Trophoblast cell (in vitro differentiated cells and primary cell): ENCODE data around the gene DNPH1.
A peak's percentile ranks its signal among the peaks of the same experiment; 100 is the strongest.

Experiments used
- DNase-seq, 2 donors: peaks; one replicate each; pipeline ENCODE4 v3.0.0-alpha.2; 2016
- H2AFZ ChIP-seq: 2 replicates; pipeline ENCODE4 v1.6.1; 2013; ENCODE audit warnings: low read length, moderate library complexity, mild to moderate bottlenecking; ENCODE audit not compliant: insufficient read depth, poor library complexity
- H2AK5ac ChIP-seq: 2 replicates; pipeline ENCODE4 v1.6.1; 2013; ENCODE audit warnings: mild to moderate bottlenecking, low read length
- H2BK120ac ChIP-seq: 2 replicates; pipeline ENCODE4 v1.6.1; 2013; ENCODE audit warnings: low read length, mild to moderate bottlenecking, moderate library complexity; ENCODE audit not compliant: insufficient read depth, poor library complexity
- H2BK12ac ChIP-seq: 2 replicates; pipeline ENCODE4 v1.6.1; 2013; ENCODE audit warnings: mild to moderate bottlenecking, low read length, moderate library complexity
- H2BK5ac ChIP-seq: 2 replicates; pipeline ENCODE4 v1.6.1; 2013; ENCODE audit warnings: low read length, low read depth, moderate library complexity, mild to moderate bottlenecking; ENCODE audit not compliant: poor library complexity
- H3K14ac ChIP-seq: 2 replicates; pipeline ENCODE4 v1.6.1; 2013; ENCODE audit warnings: mild to moderate bottlenecking, low read length
- H3K18ac ChIP-seq: 2 replicates; pipeline ENCODE4 v1.6.1; 2013; ENCODE audit warnings: mild to moderate bottlenecking, low read length
- H3K23ac ChIP-seq: 2 replicates; pipeline ENCODE4 v1.6.1; 2013; ENCODE audit warnings: low read length
- H3K27ac ChIP-seq: 2 replicates; pipeline ENCODE4 v1.5.1; 2013; ENCODE audit warnings: low read depth, mild to moderate bottlenecking, inconsistent platforms, low read length, moderate library complexity
- H3K27me3 ChIP-seq: 2 replicates; pipeline ENCODE4 v1.6.1; 2013; ENCODE audit warnings: inconsistent platforms, mild to moderate bottlenecking, low read length, moderate library complexity; ENCODE audit not compliant: insufficient read depth
- H3K36me3 ChIP-seq, 2 experiments: 1 replicate in 1 of 2; 2 replicates in 1 of 2; pipeline ENCODE4 v1.6.1; 2013; ENCODE audit warnings: low read length in 2 of 2, mild to moderate bottlenecking in 2 of 2, moderate library complexity in 1 of 2; ENCODE audit not compliant: insufficient read depth in 2 of 2, control insufficient read depth in 1 of 2
- H3K4ac ChIP-seq: 2 replicates; pipeline ENCODE4 v1.6.1; 2013; ENCODE audit warnings: low read depth, mild to moderate bottlenecking, low read length, moderate library complexity
- H3K4me1 ChIP-seq, 2 experiments: 1 replicate in 1 of 2; 2 replicates in 1 of 2; pipeline ENCODE4 v1.6.1; 2013; ENCODE audit warnings: low read length in 2 of 2, mild to moderate bottlenecking in 2 of 2, moderate library complexity in 1 of 2; ENCODE audit not compliant: insufficient read depth in 2 of 2, control insufficient read depth in 1 of 2
- H3K4me2 ChIP-seq: 2 replicates; pipeline ENCODE4 v1.6.1; 2013; ENCODE audit warnings: inconsistent platforms, mild to moderate bottlenecking, low read length, moderate library complexity
- H3K4me3 ChIP-seq: 2 replicates; pipeline ENCODE4 v1.5.1; 2013; ENCODE audit warnings: mild to moderate bottlenecking, low read depth, low read length, inconsistent platforms
- H3K79me1 ChIP-seq: one replicate; pipeline ENCODE4 v1.6.1; 2013; ENCODE audit warnings: low read length
- H3K79me2 ChIP-seq: 2 replicates; pipeline ENCODE4 v1.6.1; 2013; ENCODE audit warnings: low read length, mild to moderate bottlenecking; ENCODE audit not compliant: control insufficient read depth, insufficient read depth, poor library complexity
- H3K9ac ChIP-seq: 2 replicates; pipeline ENCODE4 v1.6.1; 2013; ENCODE audit warnings: mild to moderate bottlenecking, low read length
- H3K9me3 ChIP-seq: 2 replicates; pipeline ENCODE4 v1.6.1; 2013; ENCODE audit warnings: low read depth, mild to moderate bottlenecking, control low read depth, inconsistent platforms, low read length; ENCODE audit not compliant: insufficient read depth
- H4K12ac ChIP-seq: 2 replicates; pipeline ENCODE4 v1.6.1; 2013; ENCODE audit warnings: low read depth, mild to moderate bottlenecking, low read length, moderate library complexity
- H4K8ac ChIP-seq: 2 replicates; pipeline ENCODE4 v1.6.1; 2013; ENCODE audit warnings: low read depth, mild to moderate bottlenecking, low read length, moderate library complexity
- H4K91ac ChIP-seq: one replicate; pipeline ENCODE4 v1.6.1; 2013; ENCODE audit warnings: low read depth, mild to moderate bottlenecking, low read length, moderate library complexity
- WGBS: extraction: QIAGEN DNeasy Blood & Tissue Kit; methylation state at CpG from one replicate; pipeline ENCODE4 v1.1.7; 2013; ENCODE audit warnings: missing lambda C conversion rate; ENCODE audit not compliant: insufficient read length, insufficient coverage; ENCODE audit errors: extremely low coverage; 5-methylcytosine and 5-hydroxymethylcytosine counted together

Gene DNPH1

GRCh38 chr6:43273707-43274106 lies 44.4 kb upstream of the DNPH1 start:
- no peak overlapping the region for H2AFZ ChIP-seq
- H2BK120ac ChIP-seq = no peak overlapping the region
- no peaks in the 10 kb centered on the region for H3K79me1 ChIP-seq
- no peak overlapping the region for H3K4me3 ChIP-seq
- H3K36me3 ChIP-seq = no peaks in the 10 kb centered on the region
- no CpG with 5 or more reads among the region's 2 CpGs for WGBS
- no peak overlapping the region for H2BK5ac ChIP-seq
- H4K8ac ChIP-seq = no peak overlapping the region
- no peak overlapping the region for H2AK5ac ChIP-seq
- H3K9ac ChIP-seq = no peak overlapping the region
- no peak overlapping the region for H3K23ac ChIP-seq
- H3K27me3 ChIP-seq = peaks cover 41% of the 10 kb centered on the region
- H3K9me3 ChIP-seq = peaks cover 16% of the 10 kb centered on the region
- H4K91ac ChIP-seq = no peak overlapping the region
- no peak for DNase-seq
- no peak overlapping the region for H4K12ac ChIP-seq
- no peak overlapping the region for H3K4me2 ChIP-seq
- H3K4me1 ChIP-seq = peaks cover 4 to 8% of the 10 kb centered on the region in 2 experiments
- no peaks in the 10 kb centered on the region for H3K79me2 ChIP-seq
- H3K4ac ChIP-seq = no peak overlapping the region
- H3K27ac ChIP-seq = no peak overlapping the region
- no peak overlapping the region for H2BK12ac ChIP-seq
- H3K18ac ChIP-seq = no peak overlapping the region
- no peak overlapping the region for H3K14ac ChIP-seq

- H3K4ac ChIP-seq = no peak overlapping the region
- H3K79me1 ChIP-seq = no peaks in the 10 kb centered on the region
- no peak overlapping the region for H3K14ac ChIP-seq
- H3K9me3 ChIP-seq = peaks cover 10% of the 10 kb centered on the region
- H2BK120ac ChIP-seq = no peak overlapping the region
- no peak overlapping the region for H2AFZ ChIP-seq
- no peak overlapping the region for H3K23ac ChIP-seq
- no peak for DNase-seq
- no peaks in the 10 kb centered on the region for H3K36me3 ChIP-seq
- H3K9ac ChIP-seq = no peak overlapping the region
- H3K79me2 ChIP-seq = no peaks in the 10 kb centered on the region
- peaks cover 4 to 10% of the 10 kb centered on the region in 2 experiments for H3K4me1 ChIP-seq
- no peak overlapping the region for H2AK5ac ChIP-seq
- H3K27me3 ChIP-seq = peaks cover 35% of the 10 kb centered on the region
- H4K12ac ChIP-seq = no peak overlapping the region
- no peak overlapping the region for H3K4me3 ChIP-seq
- H3K4me2 ChIP-seq = no peak overlapping the region
- H2BK5ac ChIP-seq = no peak overlapping the region
- no peak overlapping the region for H2BK12ac ChIP-seq
- no peak overlapping the region for H3K27ac ChIP-seq
- H4K91ac ChIP-seq = no peak overlapping the region
- H3K18ac ChIP-seq = no peak overlapping the region
- H4K8ac ChIP-seq = no peak overlapping the region
These were observed 42.7 kb upstream of the DNPH1 start for GRCh38 chr6:43271944-43272343.

GRCh38 chr6:43271103-43271815 lies 42.0 kb upstream of the DNPH1 start:
- no peak overlapping the region for H2BK120ac ChIP-seq
- no peak overlapping the region for H3K23ac ChIP-seq
- no peak for DNase-seq
- no peak overlapping the region for H4K91ac ChIP-seq
- no peaks in the 10 kb centered on the region for H3K79me2 ChIP-seq
- peaks cover 29% of the 10 kb centered on the region for H3K27me3 ChIP-seq
- H2BK5ac ChIP-seq = no peak overlapping the region
- no peak overlapping the region for H3K9ac ChIP-seq
- H3K4me2 ChIP-seq = no peak overlapping the region
- H2BK12ac ChIP-seq = no peak overlapping the region
- H3K4me1 ChIP-seq = peaks cover 4 to 10% of the 10 kb centered on the region in 2 experiments
- H4K12ac ChIP-seq = no peak overlapping the region
- H2AK5ac ChIP-seq = no peak overlapping the region
- H4K8ac ChIP-seq = no peak overlapping the region
- WGBS = no CpG with 5 or more reads among the region's 8 CpGs
- peaks cover 9% of the 10 kb centered on the region for H3K9me3 ChIP-seq
- no peak overlapping the region for H3K27ac ChIP-seq
- H3K4ac ChIP-seq = no peak overlapping the region
- H3K18ac ChIP-seq = no peak overlapping the region
- no peak overlapping the region for H2AFZ ChIP-seq
- no peak overlapping the region for H3K14ac ChIP-seq
- no peaks in the 10 kb centered on the region for H3K36me3 ChIP-seq
- peak overlapping the region; percentile 2 for H3K4me3 ChIP-seq
- no peaks in the 10 kb centered on the region for H3K79me1 ChIP-seq

GRCh38 chr6:43269273-43270007 lies 40.2 kb upstream of the DNPH1 start:
- Histone ChIP-seq H3K18ac (no peak overlapping the region), H3K4me2 (peak overlapping the region; percentile 51), H2BK5ac (no peak overlapping the region), H3K9me3 (peaks cover 6% of the 10 kb centered on the region), H2BK120ac (no peak overlapping the region), H3K27me3 (peaks cover 12% of the 10 kb centered on the region), H2BK12ac (no peak overlapping the region), H3K27ac (no peak overlapping the region), H3K4me1 (peaks cover 4 to 8% of the 10 kb centered on the region in 2 experiments), H3K79me2 (no peaks in the 10 kb centered on the region), H3K23ac (no peak overlapping the region), H4K12ac (no peak overlapping the region), H2AK5ac (no peak overlapping the region), H3K4me3 (no peak overlapping the region), H3K14ac (no peak overlapping the region), H4K8ac (no peak overlapping the region), H3K79me1 (no peaks in the 10 kb centered on the region), H2AFZ (no peak overlapping the region), H3K9ac (no peak overlapping the region), H3K36me3 (no peaks in the 10 kb centered on the region), H4K91ac (no peak overlapping the region), H3K4ac (no peak overlapping the region)
- no CpG with 5 or more reads among the region's 44 CpGs for WGBS
- DNase-seq = peak in 1 of 2 donors; percentile 8
